H1 (cell line): ENCODE measurements around the gene ZNF860. TPM values are rescaled to one million over a fixed set of nuclear protein-coding genes. Genes with fewer than 3 reads are reported as not detected.

Source experiments
- CTCF ChIA-PET: fragments of 300-600 bp; sonication (Branson Sonifier 250); formaldehyde crosslinking; loops from one replicate; lab custom pipeline; 2021; ENCODE audit not compliant: partially characterized antibody; lab: Charles Lee
- POLR2A ChIA-PET: fragments of 300-600 bp; sonication (Branson Sonifier 250); formaldehyde crosslinking; loops from one replicate; lab custom pipeline; 2021; ENCODE audit warnings: inconsistent platforms; ENCODE audit not compliant: partially characterized antibody; lab: Charles Lee
- DNase-seq, 2 experiments: peaks; one replicate each; pipeline versions ENCODE4 v3.0.0 to v3.0.0-alpha.2; 2010 to 2022; ENCODE audit warnings: low spot score in 2 of 2, low read depth in 1 of 2, mixed read lengths in 1 of 2
- FAIRE-seq: peaks from 2 replicates; lab custom pipeline; 2011; peaks lifted over from hg19 to GRCh38; lab: Jason Lieb, UNC
- H2AFZ ChIP-seq: 2 replicates; pipeline ENCODE4 v1.8.1; 2012; ENCODE audit warnings: low read length, inconsistent platforms
- H2AK5ac ChIP-seq: 2 replicates; pipeline ENCODE4 v1.6.1; 2013; ENCODE audit warnings: low read depth, low read length
- H2BK120ac ChIP-seq: replicated peaks from 2 replicates; pipeline ENCODE3; 2013; ENCODE audit warnings: low read depth, low read length, inconsistent platforms
- H2BK12ac ChIP-seq: 2 replicates; pipeline ENCODE4 v1.6.1; 2013; ENCODE audit warnings: low read depth, low read length
- H2BK15ac ChIP-seq: 2 replicates; pipeline ENCODE4 v1.6.1; 2013; ENCODE audit warnings: low read length
- H2BK20ac ChIP-seq: 2 replicates; pipeline ENCODE4 v1.6.1; 2013; ENCODE audit warnings: low read length
- H2BK5ac ChIP-seq: 2 replicates; pipeline ENCODE4 v1.6.1; 2013; ENCODE audit warnings: low read depth, low read length
- H3K14ac ChIP-seq: 2 replicates; pipeline ENCODE4 v1.6.1; 2013; ENCODE audit warnings: inconsistent platforms; ENCODE audit not compliant: insufficient read length
- H3K18ac ChIP-seq: 2 replicates; pipeline ENCODE4 v1.6.1; 2013; ENCODE audit warnings: low read length; ENCODE audit errors: extremely low read depth
- H3K23ac ChIP-seq: 2 replicates; pipeline ENCODE4 v1.6.1; 2013; ENCODE audit warnings: inconsistent platforms; ENCODE audit not compliant: insufficient read length
- H3K23me2 ChIP-seq: 2 replicates; pipeline ENCODE4 v1.6.1; 2013; ENCODE audit warnings: low read depth, low read length
- H3K27ac ChIP-seq: 2 replicates; pipeline ENCODE4 v1.6.1; 2011; ENCODE audit warnings: low read depth, low read length, inconsistent platforms
- H3K27me3 ChIP-seq, 4 experiments: replicated peaks in 1 of 4; 1 replicate in 1 of 4; 2 replicates in 3 of 4; pipeline versions ENCODE4 v1.6.1 to v1.8.1; 2011 to 2013; ENCODE audit warnings: low read length in 3 of 4, mild to moderate bottlenecking in 3 of 4, inconsistent platforms in 2 of 4, mixed read lengths in 2 of 4, moderate library complexity in 1 of 4; ENCODE audit not compliant: control insufficient read depth in 3 of 4, insufficient read depth in 3 of 4; ENCODE audit errors: extremely low read depth in 1 of 4
- H3K36me3 ChIP-seq, 4 experiments: 2 replicates each; pipeline versions ENCODE4 v1.6.1 to v1.8.1; 2011 to 2013; ENCODE audit warnings: mild to moderate bottlenecking in 4 of 4, low read length in 3 of 4, moderate library complexity in 2 of 4, control low read depth in 1 of 4, inconsistent platforms in 1 of 4; ENCODE audit not compliant: insufficient read depth in 4 of 4, control insufficient read depth in 2 of 4
- H3K4ac ChIP-seq: replicated peaks from 2 replicates; pipeline ENCODE3; 2013; ENCODE audit warnings: low read length, low read depth, mixed read lengths, inconsistent platforms; ENCODE audit not compliant: insufficient read length
- H3K4me1 ChIP-seq, 4 experiments: replicated peaks in 1 of 4; 1 replicate in 1 of 4; 2 replicates in 3 of 4; pipeline versions ENCODE4 v1.6.1 to v1.8.1; 2011 to 2013; ENCODE audit warnings: low read length in 3 of 4, inconsistent platforms in 2 of 4, mixed read lengths in 1 of 4; ENCODE audit not compliant: insufficient read depth in 4 of 4, control insufficient read depth in 3 of 4
- H3K4me2 ChIP-seq, 2 experiments: 2 replicates each; pipeline versions ENCODE4 v1.6.1 to v1.8.1; 2011 to 2013; ENCODE audit warnings: low read depth in 2 of 2, low read length in 2 of 2, control low read depth in 1 of 2, inconsistent platforms in 1 of 2, mild to moderate bottlenecking in 1 of 2; ENCODE audit not compliant: insufficient read depth in 1 of 2
- H3K4me3 ChIP-seq, 4 experiments: fragments of 200-600, 300-600 bp in 1 of 4; sonication (generic), shearing (Covaris generic), sonication (Bioruptor Twin) in 1 of 4; 2 replicates each; pipeline versions ENCODE4 v1.5.1 to v1.8.1; 2011 to 2016; ENCODE audit warnings: low read length in 4 of 4, low read depth in 3 of 4, control low read depth in 2 of 4, inconsistent platforms in 2 of 4, mild to moderate bottlenecking in 2 of 4, mixed read lengths in 1 of 4, moderate library complexity in 1 of 4; ENCODE audit not compliant: insufficient read depth in 2 of 4; ENCODE audit errors: extremely low read depth in 1 of 4
- H3K56ac ChIP-seq: replicated peaks from 2 replicates; pipeline ENCODE3; 2013; ENCODE audit warnings: low read depth, mild to moderate bottlenecking, mixed read lengths, low read length, inconsistent platforms; ENCODE audit not compliant: insufficient read length
- H3K79me1 ChIP-seq: 2 replicates; pipeline ENCODE4 v1.6.1; 2013; ENCODE audit warnings: low read depth, low read length, control low read depth
- H3K79me2 ChIP-seq, 2 experiments: 2 replicates each; pipeline versions ENCODE4 v1.6.1 to v1.8.1; 2012 to 2013; ENCODE audit warnings: low read length in 2 of 2, mild to moderate bottlenecking in 2 of 2, inconsistent platforms in 1 of 2; ENCODE audit not compliant: insufficient read depth in 2 of 2, control insufficient read depth in 1 of 2
- H3K9ac ChIP-seq, 4 experiments: replicated peaks in 1 of 4; 1 replicate in 1 of 4; 2 replicates in 3 of 4; pipeline versions ENCODE4 v1.6.1 to v1.8.1; 2011 to 2013; ENCODE audit warnings: low read depth in 3 of 4, low read length in 3 of 4, control low read depth in 2 of 4, mild to moderate bottlenecking in 2 of 4, moderate library complexity in 2 of 4, inconsistent platforms in 1 of 4; ENCODE audit errors: extremely low read depth in 1 of 4
- H3K9me3 ChIP-seq, 2 experiments: 2 replicates each; pipeline versions ENCODE4 v1.6.1 to v1.8.1; 2012 to 2013; ENCODE audit warnings: mild to moderate bottlenecking in 2 of 2, moderate library complexity in 2 of 2, control low read depth in 1 of 2, inconsistent platforms in 1 of 2, low read depth in 1 of 2, low read length in 1 of 2, mixed read lengths in 1 of 2; ENCODE audit not compliant: insufficient read depth in 2 of 2
- H4K20me1 ChIP-seq, 2 experiments: replicated peaks in 1 of 2; 2 replicates each; pipeline versions ENCODE3 to v1.8.1; 2011 to 2013; ENCODE audit warnings: inconsistent platforms in 2 of 2, low read length in 2 of 2, mild to moderate bottlenecking in 1 of 2; ENCODE audit not compliant: insufficient read depth in 2 of 2, control insufficient read depth in 1 of 2
- H4K5ac ChIP-seq: 2 replicates; pipeline ENCODE4 v1.6.1; 2013; ENCODE audit warnings: low read length, low read depth, mixed read lengths, inconsistent platforms; ENCODE audit not compliant: insufficient read length
- H4K8ac ChIP-seq: 2 replicates; pipeline ENCODE4 v1.8.0; 2013; ENCODE audit warnings: mild to moderate bottlenecking, moderate library complexity, low read length, inconsistent platforms; ENCODE audit not compliant: insufficient read depth; ENCODE audit errors: extremely low read depth
- H4K91ac ChIP-seq: replicated peaks from 2 replicates; pipeline ENCODE3; 2013; ENCODE audit warnings: low read length, mixed read lengths, inconsistent platforms; ENCODE audit not compliant: insufficient read length
- FOSL1 ChIP-seq: IDR thresholded peaks from 2 replicates; pipeline ENCODE4 v1.6.1; 2011; ENCODE audit warnings: mild to moderate bottlenecking, low read depth, low read length, moderate library complexity; ENCODE audit not compliant: insufficient read depth
- KDM1A ChIP-seq: fragments of 200-600, 300-600 bp; sonication (generic); IDR thresholded peaks from 2 replicates; pipeline ENCODE4 v1.7.1; 2016; ENCODE audit warnings: mild to moderate bottlenecking, low read length, borderline replicate concordance
- KDM4A ChIP-seq: IDR thresholded peaks from one replicate; pipeline ENCODE4 v1.7.1; 2012; ENCODE audit warnings: low read depth, mild to moderate bottlenecking, moderate library complexity, low read length, inconsistent platforms; ENCODE audit not compliant: severe bottlenecking
- RAD21 ChIP-seq, 2 experiments: IDR thresholded peaks in 1 of 2; conservative IDR thresholded peaks in 1 of 2; 2 replicates each; pipeline ENCODE4 v1.6.1; 2011; ENCODE audit warnings: low read depth in 2 of 2, low read length in 2 of 2, improper control_type of control experiment in 1 of 2, inconsistent platforms in 1 of 2, mild to moderate bottlenecking in 1 of 2, moderate library complexity in 1 of 2
- TBP ChIP-seq: IDR thresholded peaks from 2 replicates; pipeline ENCODE4 v1.6.1; 2011; ENCODE audit warnings: low read depth, low read length, improper control_type of control experiment
- TCF12 ChIP-seq: IDR thresholded peaks from 2 replicates; pipeline ENCODE4 v1.6.1; 2011; ENCODE audit warnings: low read depth, mild to moderate bottlenecking, low read length
- whole genome bisulfite sequencing, 2 experiments: shearing (Covaris generic) in 1 of 2; methylation state at CpG; one replicate each; pipeline versions ENCODE4 v1.1.6 to v1.1.7; 2013 to 2015; ENCODE audit warnings: low lambda C conversion rate in 2 of 2, mixed read lengths in 2 of 2, inconsistent platforms in 1 of 2, low coverage in 1 of 2, missing lambda C conversion rate in 1 of 2; ENCODE audit not compliant: insufficient replicate concordance in 2 of 2, insufficient coverage in 1 of 2, insufficient read length in 1 of 2; ENCODE audit errors: extremely low coverage in 1 of 2, missing lambda C conversion rate in 1 of 2; 5-methylcytosine and 5-hydroxymethylcytosine counted together
- polyA plus RNA-seq, 7 experiments: library from polyadenylated mRNA; depleted of rRNA in 3 of 7; stranded (reverse) in 5 of 7; unstranded in 2 of 7; fragments of >200 nt in 5 of 7; fragments of 200-250 nt in 2 of 7; gene quantifications; 1 replicate in 5 of 7; 2 replicates in 1 of 7; 4 replicates in 1 of 7; pipeline versions ENCODE4 v1.2.1 to v1.2.3, GENCODE V29; 2011 to 2013; ENCODE audit warnings: missing spikeins in 2 of 7, mixed read lengths in 2 of 7
- total RNA-seq: library from RNA; stranded (reverse); fragmentation: NEBNext Ultra II Directional; extraction: Animal tissue kit (Norgen Biotek cat#: 25700); gene quantifications from 2 replicates; pipeline ENCODE4 v1.2.1, GENCODE V29; 2021

ZNF860 gene
- total and polyA plus RNA-seq, 2 of the 8 experiments (the other 6 are each of a cell fraction or from before 2014, with no cell fraction given): 3.2 to 8.6 TPM

DNA sequence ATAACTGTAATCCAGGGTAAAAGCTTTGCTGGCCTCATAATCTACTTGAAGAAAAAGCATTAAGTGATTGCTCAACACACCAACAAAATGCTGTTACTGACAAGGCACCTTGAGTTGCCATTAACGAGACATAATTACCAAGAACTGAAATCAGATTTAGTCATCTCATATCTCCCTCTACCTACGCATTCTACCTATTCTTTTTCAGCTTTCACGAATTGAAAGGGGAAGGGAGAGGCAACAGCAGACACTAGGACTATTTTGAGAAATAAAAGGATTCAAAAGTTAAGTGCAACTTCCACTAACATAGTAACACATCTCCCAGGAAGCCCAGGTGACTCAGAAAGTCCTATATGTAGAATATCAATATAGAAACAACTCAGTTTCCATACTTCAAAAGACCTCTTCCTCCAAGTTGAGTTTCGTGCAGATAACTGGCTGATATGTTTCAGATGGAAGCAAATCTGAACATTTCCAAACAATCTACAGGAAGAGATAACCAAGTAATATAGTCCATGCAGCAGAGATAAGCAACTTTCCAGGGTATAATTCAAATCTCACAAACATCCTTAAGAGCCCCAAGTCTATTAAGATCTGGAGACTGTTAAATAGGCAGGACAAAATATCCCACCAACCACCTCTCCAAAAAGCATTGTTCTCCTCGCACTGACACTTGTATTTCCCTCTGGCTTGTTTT lies 2.4 kb upstream of the ZNF860 start:
- peak overlapping the region; percentile 59 to 74 for H3K4me2 ChIP-seq
- H3K27me3 ChIP-seq: no peaks in the 10 kb centered on the region; a peak in 1 of 7 replicates
- H2BK120ac ChIP-seq: no peak overlapping the region
- H4K5ac ChIP-seq: no peak overlapping the region
- ChIA-PET CTCF (no interaction called here), POLR2A (no interaction called here)
- peaks cover 24 to 61% of the 10 kb centered on the region in 2 experiments for H3K79me2 ChIP-seq
- no peak overlapping the region for H2BK20ac ChIP-seq
- H3K27ac ChIP-seq: no peak overlapping the region
- no peak overlapping the region for H4K8ac ChIP-seq
- no peak overlapping the region for H4K91ac ChIP-seq
- TF ChIP-seq TCF12 (no peak), KDM4A (no peak), RAD21 (IDR thresholded peaks at IDR 0.05 in 1 of 2, conservative IDR thresholded peaks at IDR 0.05 in 1 of 2; ENCODE audit: low read depth in 2 of 2, low read length in 2 of 2) (no peak), TBP (no peak), FOSL1 (no peak), KDM1A (no peak)
- H3K56ac ChIP-seq: no peak overlapping the region
- H2BK15ac ChIP-seq: no peak overlapping the region
- DNase-seq: no peak
- no peak overlapping the region for H3K23ac ChIP-seq
- FAIRE-seq: no peak
- no peaks in the 10 kb centered on the region for H3K9me3 ChIP-seq
- no peak overlapping the region for H2AFZ ChIP-seq
- WGBS, 2 experiments: 83% methylated on average over 5 of the region's 5 CpGs; no CpG with 5 or more reads in 1 of the 2 experiments
- H3K4me1 ChIP-seq: peaks cover 0 to 12% (median 4%) of the 10 kb centered on the region in 4 experiments; a peak in 3 of 7 replicates
- H3K9ac ChIP-seq: no peak overlapping the region
- peaks cover 4% of the 10 kb centered on the region for H3K23me2 ChIP-seq
- no peak overlapping the region for H2BK12ac ChIP-seq
- peaks cover 0 to 5% (median 0%) of the 10 kb centered on the region in 4 experiments; a peak in 3 of 8 replicates for H3K36me3 ChIP-seq
- peak overlapping the region in 2 of 4 experiments; percentile 71 to 87; a peak in 3 of 8 replicates for H3K4me3 ChIP-seq
- peaks cover 2% of the 10 kb centered on the region; the same call in 1 of the 2 replicates for H3K79me1 ChIP-seq
- H3K18ac ChIP-seq: no peak overlapping the region
- H4K20me1 ChIP-seq: no peaks in the 10 kb centered on the region
- no peak overlapping the region for H2AK5ac ChIP-seq
- no peak overlapping the region for H3K4ac ChIP-seq
- no peak overlapping the region for H2BK5ac ChIP-seq
- no peak overlapping the region for H3K14ac ChIP-seq
